ENCODE data around the gene SPAG6. TPM values are rescaled to one million over a fixed set of nuclear protein-coding genes. Genes with fewer than 3 reads are reported as not detected.
"Not testable (repeated sequence)": the region's sequence is repeated elsewhere in the genome, so short reads cannot be mapped to it uniquely, and the experiment has no call there.

The SPAG6 gene
- polyA plus RNA-seq, 1 experiment: not detected

GRCh38 chr10:22309180-22310000, 35.9 kb upstream of the SPAG6 start:
- DNase-seq (ENCODE audit: low read depth): no peak
- POLR2A ChIA-PET: no interaction called here
- H3K27me3 ChIP-seq (ENCODE audit: control insufficient read depth, insufficient read depth, low read length): no peaks in the 10 kb centered on the region
- TF ChIP-seq, protein P1, sequence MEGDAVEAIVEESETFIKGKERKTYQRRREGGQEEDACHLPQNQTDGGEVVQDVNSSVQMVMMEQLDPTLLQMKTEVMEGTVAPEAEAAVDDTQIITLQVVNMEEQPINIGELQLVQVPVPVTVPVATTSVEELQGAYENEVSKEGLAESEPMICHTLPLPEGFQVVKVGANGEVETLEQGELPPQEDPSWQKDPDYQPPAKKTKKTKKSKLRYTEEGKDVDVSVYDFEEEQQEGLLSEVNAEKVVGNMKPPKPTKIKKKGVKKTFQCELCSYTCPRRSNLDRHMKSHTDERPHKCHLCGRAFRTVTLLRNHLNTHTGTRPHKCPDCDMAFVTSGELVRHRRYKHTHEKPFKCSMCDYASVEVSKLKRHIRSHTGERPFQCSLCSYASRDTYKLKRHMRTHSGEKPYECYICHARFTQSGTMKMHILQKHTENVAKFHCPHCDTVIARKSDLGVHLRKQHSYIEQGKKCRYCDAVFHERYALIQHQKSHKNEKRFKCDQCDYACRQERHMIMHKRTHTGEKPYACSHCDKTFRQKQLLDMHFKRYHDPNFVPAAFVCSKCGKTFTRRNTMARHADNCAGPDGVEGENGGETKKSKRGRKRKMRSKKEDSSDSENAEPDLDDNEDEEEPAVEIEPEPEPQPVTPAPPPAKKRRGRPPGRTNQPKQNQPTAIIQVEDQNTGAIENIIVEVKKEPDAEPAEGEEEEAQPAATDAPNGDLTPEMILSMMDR (IDR thresholded peaks at IDR 0.05; ENCODE audit: insufficient read depth, low read depth, low read length): no peak
- no peak overlapping the region for H3K4me3 ChIP-seq (ENCODE audit: low read depth, low read length)
- no peaks in the 10 kb centered on the region for H3K36me3 ChIP-seq (ENCODE audit: control insufficient read depth, insufficient read depth, low read length)
- CTCF ChIA-PET: no interaction called here

- POLR2A ChIA-PET: interaction anchor here (0.6 kb wide), 1 partner anchor 52 kb away, joined by 4 read pairs; no protein-coding TSS in a partner anchor
- H3K4me3 ChIP-seq (ENCODE audit: low read depth, low read length); DNase-seq (ENCODE audit: low read depth); H3K36me3 ChIP-seq (ENCODE audit: control insufficient read depth, insufficient read depth, low read length); CTCF ChIA-PET; H3K27me3 ChIP-seq (ENCODE audit: control insufficient read depth, insufficient read depth, low read length): not testable (repeated sequence)
Observed at GRCh38 chr10:22310012-22310411, 35.3 kb upstream of the SPAG6 start.

DNA sequence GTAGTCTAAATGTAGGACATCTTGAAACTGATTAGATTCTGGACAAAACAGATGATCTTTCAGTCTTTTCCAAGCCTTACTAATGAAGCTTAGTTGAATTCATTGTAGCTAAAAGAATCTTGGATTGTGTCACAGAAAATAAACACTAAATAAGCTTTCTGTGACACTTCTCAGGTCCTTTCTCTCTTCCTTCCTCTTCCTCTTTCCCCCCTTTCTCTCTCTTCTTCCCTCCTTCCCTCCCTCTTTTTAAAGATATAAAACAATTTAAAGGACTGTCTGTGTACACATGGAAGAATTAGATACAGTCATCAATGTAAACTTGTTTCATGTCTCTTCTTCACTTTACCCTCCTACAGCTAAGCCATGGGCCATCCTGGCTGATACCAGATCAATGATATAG, 34.4 kb upstream of the SPAG6 start:
- TF ChIP-seq, protein P1 (IDR thresholded peaks at IDR 0.05; ENCODE audit: insufficient read depth, low read depth, low read length): no peak
- CTCF ChIA-PET: no interaction called here
- Histone ChIP-seq H3K4me3 (ENCODE audit: low read depth, low read length) (no peak overlapping the region), H3K36me3 (ENCODE audit: control insufficient read depth, insufficient read depth, low read length) (no peaks in the 10 kb centered on the region), H3K27me3 (ENCODE audit: control insufficient read depth, insufficient read depth, low read length) (no peaks in the 10 kb centered on the region)
- POLR2A ChIA-PET: no interaction called here
- DNase-seq (ENCODE audit: low read depth): no peak

DNA sequence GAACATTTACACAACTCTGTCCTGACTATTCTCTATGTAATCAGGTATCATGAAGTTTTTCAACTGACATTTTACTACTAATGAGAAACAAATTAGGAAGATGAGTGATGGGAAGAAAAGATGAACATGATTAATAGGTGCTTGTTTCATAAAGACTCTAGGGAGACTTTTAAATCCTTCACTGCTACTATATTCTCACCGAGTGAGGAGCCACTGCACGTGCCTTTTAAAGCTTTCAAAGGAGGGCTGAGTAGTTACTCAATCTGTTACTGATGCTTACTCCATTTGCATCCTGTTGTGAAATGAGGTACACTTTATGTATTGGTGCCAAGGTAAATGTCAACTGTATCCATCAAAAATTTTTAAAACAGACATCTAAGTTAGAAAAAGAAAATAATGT, 30.4 kb upstream of the SPAG6 start:
- CTCF ChIA-PET: no interaction called here
- H3K27me3 ChIP-seq (ENCODE audit: control insufficient read depth, insufficient read depth, low read length): no peaks in the 10 kb centered on the region

DNA sequence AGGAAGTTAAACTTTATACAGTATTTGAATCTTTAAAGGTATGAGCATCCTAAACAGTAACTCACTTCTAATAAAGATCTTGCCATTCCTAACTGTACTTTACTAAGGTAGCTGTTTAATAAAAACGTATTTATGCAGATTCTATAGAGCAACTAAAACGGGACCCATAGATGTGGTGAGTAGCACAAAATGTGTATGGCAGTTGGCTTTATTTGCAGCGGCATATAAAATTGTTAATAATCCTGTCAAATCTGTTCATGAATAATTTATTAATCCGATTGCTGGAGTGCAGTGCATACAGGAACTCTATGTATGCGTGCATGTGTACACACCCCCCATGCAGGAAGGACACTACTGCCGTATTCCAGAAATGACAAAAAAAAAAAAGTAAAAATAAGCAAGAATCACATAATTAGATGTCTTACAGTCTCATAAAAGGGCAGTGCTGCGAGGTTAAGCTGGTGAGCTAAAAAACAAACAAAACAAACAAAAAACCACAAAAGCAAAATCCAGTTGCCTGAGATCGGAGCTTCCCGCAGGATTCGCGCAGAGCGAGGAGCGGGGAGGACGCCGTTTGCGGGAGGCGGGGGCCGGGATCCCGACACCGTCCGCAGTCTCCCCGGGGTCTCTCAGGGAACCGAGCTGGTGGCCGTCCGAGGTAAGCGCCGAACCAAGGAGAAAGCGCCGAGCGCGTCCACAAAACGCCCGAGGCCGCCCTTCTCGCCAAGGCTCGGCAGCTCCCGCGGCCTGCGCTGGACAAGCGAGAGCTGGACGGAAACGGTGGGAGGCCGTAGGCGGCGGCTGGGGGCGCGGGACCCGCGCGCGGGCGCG, 29.6 kb upstream of the SPAG6 start:
- DNase-seq (ENCODE audit: low read depth): no peak
- Histone ChIP-seq H3K4me3 (ENCODE audit: low read depth, low read length) (peak overlapping the region; percentile 71), H3K27me3 (ENCODE audit: control insufficient read depth, insufficient read depth, low read length) (no peaks in the 10 kb centered on the region), H3K36me3 (ENCODE audit: control insufficient read depth, insufficient read depth, low read length) (no peaks in the 10 kb centered on the region)
- POLR2A ChIA-PET: interaction anchor here (0.6 kb wide), 1 partner anchor 9 kb away, joined by 3 read pairs; no protein-coding TSS in a partner anchor
- TF ChIP-seq, protein P1 (IDR thresholded peaks at IDR 0.05; ENCODE audit: insufficient read depth, low read depth, low read length): no peak
- CTCF ChIA-PET: interaction anchor here (0.6 to 1.4 kb wide), 5 partner anchors 20 to 820 kb away, joined by 3 to 6 read pairs (median 3); partner anchors contain the start of gene SKIDA1

More for the DNA sequence above, 30.4 kb upstream of the SPAG6 start:
- DNase-seq (ENCODE audit: low read depth): no peak
- TF ChIP-seq, protein P1 (IDR thresholded peaks at IDR 0.05; ENCODE audit: insufficient read depth, low read depth, low read length): no peak
- POLR2A ChIA-PET: no interaction called here
- H3K4me3 ChIP-seq (ENCODE audit: low read depth, low read length): no peak overlapping the region
- H3K36me3 ChIP-seq (ENCODE audit: control insufficient read depth, insufficient read depth, low read length): no peaks in the 10 kb centered on the region

Measured in BJ (cell line).